NCI-H1930 (cell line): ENCODE data around the gene XPNPEP1.

ENCODE experiments used
- DNase-seq, 2 experiments: peaks; one replicate each; lab custom pipeline; 2025; lab: John Stamatoyannopoulos, UW

XPNPEP1 gene

GRCh38 chr10:109862738-109863137 is 60.6 kb downstream of the XPNPEP1 start:
- DNase-seq: no peak

- DNase-seq: no peak
These were observed 61.3 kb downstream of the XPNPEP1 start for GRCh38 chr10:109862041-109862440.

GRCh38 chr10:109861081-109861480 is 62.2 kb downstream of the XPNPEP1 start:
- no peak for DNase-seq

- no peak for DNase-seq
These were observed 64.1 kb downstream of the XPNPEP1 start for GRCh38 chr10:109859221-109859620.

- no peak for DNase-seq
These were observed 67.6 kb downstream of the XPNPEP1 start for GRCh38 chr10:109855746-109856145.

GRCh38 chr10:109853921-109854320 is 69.4 kb downstream of the XPNPEP1 start:
- no peak for DNase-seq

- peak; percentile 23 to 27 for DNase-seq
These were observed 70.8 kb downstream of the XPNPEP1 start for GRCh38 chr10:109852475-109853037.

- DNase-seq: no peak
These were observed 71.5 kb downstream of the XPNPEP1 start for GRCh38 chr10:109851616-109852474.

- DNase-seq: no peak
These were observed 76.5 kb downstream of the XPNPEP1 start for GRCh38 chr10:109846832-109847231.

GRCh38 chr10:109845308-109845707 is 78.0 kb downstream of the XPNPEP1 start:
- no peak for DNase-seq

- DNase-seq: no peak
These were observed 84.6 kb downstream of the XPNPEP1 start for GRCh38 chr10:109838592-109839244.

GRCh38 chr10:109837384-109837783 is 85.9 kb downstream of the XPNPEP1 start:
- DNase-seq: no peak

GRCh38 chr10:109835257-109835656 is 88.1 kb downstream of the XPNPEP1 start:
- DNase-seq: no peak

GRCh38 chr10:109831846-109832245 is 91.5 kb downstream of the XPNPEP1 start:
- DNase-seq: no peak

- DNase-seq: no peak
These were observed 99.1 kb downstream of the XPNPEP1 start for GRCh38 chr10:109824206-109824605.

GRCh38 chr10:109823196-109823595 is 100.1 kb downstream of the XPNPEP1 start:
- no peak for DNase-seq

GRCh38 chr10:109821672-109822071 is 101.6 kb downstream of the XPNPEP1 start:
- DNase-seq: no peak

GRCh38 chr10:109820620-109821405 is 102.5 kb downstream of the XPNPEP1 start:
- no peak for DNase-seq

GRCh38 chr10:109819807-109820206 is 103.5 kb downstream of the XPNPEP1 start:
- no peak for DNase-seq
